Caco-2 (cell line): Measurements from ENCODE around the gene NFAT5. TPM values are rescaled to one million over a fixed set of nuclear protein-coding genes. Genes with fewer than 3 reads are reported as not detected.

ENCODE experiments used
- BruUV-seq: library from RNA; stranded (reverse); fragments of 400-500 nt; replicated peaks from 2 replicates; lab custom pipeline; 2021; lab: Mats Ljungman, UMichigan
- CTCF ChIA-PET: fragments of 300-600 bp; sonication (Branson Sonifier 250); formaldehyde crosslinking; loops from one replicate; lab custom pipeline; 2022; ENCODE audit warnings: antibody characterized with exemption; lab: Charles Lee
- POLR2A ChIA-PET: fragments of 300-600 bp; sonication (Branson Sonifier 250); formaldehyde crosslinking; loops from one replicate; lab custom pipeline; 2022; ENCODE audit warnings: antibody characterized with exemption; lab: Charles Lee
- DNase-seq, 2 experiments: peaks; one replicate each; pipeline versions ENCODE4 v3.0.0 to v3.0.0-alpha.2; 2020 to 2022
- H3K27me3 ChIP-seq: replicated peaks from 2 replicates; pipeline ENCODE4 v1.6.0; 2011; ENCODE audit warnings: low read length; ENCODE audit not compliant: control insufficient read depth, insufficient read depth
- H3K36me3 ChIP-seq: 2 replicates; pipeline ENCODE4 v1.5.1; 2011; ENCODE audit warnings: low read length; ENCODE audit not compliant: control insufficient read depth, insufficient read depth
- H3K4me1 ChIP-seq: fragments of 250-450 bp; sonication (Bioruptor Pico); 2 replicates; pipeline ENCODE4 v1.5.1; 2020; ENCODE audit warnings: mild to moderate bottlenecking
- H3K4me3 ChIP-seq: 2 replicates; pipeline ENCODE4 v1.5.1; 2011; ENCODE audit warnings: low read depth, mild to moderate bottlenecking, control low read depth, low read length
- H3K9me3 ChIP-seq: fragments of 250-450 bp; sonication (Bioruptor Pico); 2 replicates; pipeline ENCODE4 v1.5.1; 2020; ENCODE audit warnings: mild to moderate bottlenecking, moderate library complexity
- H3K27ac Mint-ChIP-seq: one replicate; pipeline ENCODE4 v1.8.0; 2022; ENCODE audit warnings: mixed read lengths; ENCODE audit not compliant: unreplicated experiment
- H3K27me3 Mint-ChIP-seq: one replicate; pipeline ENCODE4 v1.8.0; 2022; ENCODE audit warnings: mixed read lengths; ENCODE audit not compliant: insufficient read depth, unreplicated experiment
- H3K36me3 Mint-ChIP-seq: one replicate; pipeline ENCODE4 v1.8.0; 2022; ENCODE audit warnings: mild to moderate bottlenecking, mixed read lengths; ENCODE audit not compliant: insufficient read depth, unreplicated experiment
- H3K4me1 Mint-ChIP-seq: one replicate; pipeline ENCODE4 v1.8.0; 2022; ENCODE audit warnings: low read depth, mixed read lengths; ENCODE audit not compliant: unreplicated experiment
- H3K4me3 Mint-ChIP-seq: one replicate; pipeline ENCODE4 v1.8.0; 2022; ENCODE audit warnings: mild to moderate bottlenecking, moderate library complexity, mixed read lengths; ENCODE audit not compliant: unreplicated experiment
- H3K9me3 Mint-ChIP-seq: one replicate; pipeline ENCODE4 v1.8.0; 2022; ENCODE audit warnings: mixed read lengths; ENCODE audit not compliant: unreplicated experiment
- intact Hi-C: fragments of 100-400 bp; cut with micrococcal nuclease; formaldehyde crosslinking; loops from one replicate; pipeline ENCODE4 v1.10.0; 2022; ENCODE audit not compliant: unreplicated experiment
- total RNA-seq: library from RNA; stranded (reverse); gene quantifications from 2 replicates; pipeline ENCODE4 v1.2.3, GENCODE V29; 2022
- TF ChIP-seq, protein P1 (sequence below), 2 experiments: fragments of 200-600 bp in 1 of 2; IDR thresholded peaks; 1 replicate in 1 of 2; 2 replicates in 1 of 2; pipeline versions ENCODE4 v1.5.1 to v1.8.0; 2011 to 2022; ENCODE audit warnings: antibody characterized with exemption in 1 of 2, control low read depth in 1 of 2, inconsistent platforms in 1 of 2, low read depth in 1 of 2, low read length in 1 of 2, mild to moderate bottlenecking in 1 of 2, moderate library complexity in 1 of 2; ENCODE audit not compliant: insufficient read depth in 1 of 2, severe bottlenecking in 1 of 2, unreplicated experiment in 1 of 2

Gene NFAT5
- total RNA-seq, 1 experiment from 2014 or later: 87.6 TPM

DNA sequence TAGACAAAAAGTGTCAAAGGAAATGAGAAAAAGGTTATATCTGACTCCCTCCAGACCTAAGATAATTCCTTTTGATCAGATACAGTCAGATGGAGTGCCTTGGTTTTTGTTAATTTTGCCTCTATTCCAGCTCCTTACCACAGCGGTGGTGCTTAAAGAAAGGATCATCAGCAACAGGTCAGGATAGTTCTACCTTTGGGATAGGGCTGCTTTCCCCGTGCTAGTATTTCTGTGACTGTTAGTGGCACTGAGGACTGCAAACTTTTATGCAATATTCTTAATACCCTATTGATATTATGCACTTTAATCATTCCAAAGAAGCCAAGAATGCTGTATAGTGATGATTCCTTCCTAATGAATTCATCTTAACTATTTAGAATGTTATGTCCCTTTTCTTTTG lies 136.1 kb downstream of the NFAT5 start:
- 0 out of 2 replicates have a peak, but pooled peaks cover 2% of the 10 kb centered on the region for H3K36me3 ChIP-seq
- Mint-ChIP-seq H3K4me1 (peaks cover 12% of the 10 kb centered on the region), H3K4me3 (no peak overlapping the region), H3K27ac (no peak overlapping the region), H3K36me3 (peaks cover 77% of the 10 kb centered on the region), H3K9me3 (no peaks in the 10 kb centered on the region), H3K27me3 (no peaks in the 10 kb centered on the region)
- no peak for DNase-seq
- no peaks in the 10 kb centered on the region for H3K27me3 ChIP-seq
- no peak overlapping the region for H3K4me3 ChIP-seq
- peaks cover 7% of the 10 kb centered on the region for H3K4me1 ChIP-seq
- CTCF ChIA-PET: no interaction called here
- intact Hi-C loops: no loop called here
- TF ChIP-seq, protein P1, sequence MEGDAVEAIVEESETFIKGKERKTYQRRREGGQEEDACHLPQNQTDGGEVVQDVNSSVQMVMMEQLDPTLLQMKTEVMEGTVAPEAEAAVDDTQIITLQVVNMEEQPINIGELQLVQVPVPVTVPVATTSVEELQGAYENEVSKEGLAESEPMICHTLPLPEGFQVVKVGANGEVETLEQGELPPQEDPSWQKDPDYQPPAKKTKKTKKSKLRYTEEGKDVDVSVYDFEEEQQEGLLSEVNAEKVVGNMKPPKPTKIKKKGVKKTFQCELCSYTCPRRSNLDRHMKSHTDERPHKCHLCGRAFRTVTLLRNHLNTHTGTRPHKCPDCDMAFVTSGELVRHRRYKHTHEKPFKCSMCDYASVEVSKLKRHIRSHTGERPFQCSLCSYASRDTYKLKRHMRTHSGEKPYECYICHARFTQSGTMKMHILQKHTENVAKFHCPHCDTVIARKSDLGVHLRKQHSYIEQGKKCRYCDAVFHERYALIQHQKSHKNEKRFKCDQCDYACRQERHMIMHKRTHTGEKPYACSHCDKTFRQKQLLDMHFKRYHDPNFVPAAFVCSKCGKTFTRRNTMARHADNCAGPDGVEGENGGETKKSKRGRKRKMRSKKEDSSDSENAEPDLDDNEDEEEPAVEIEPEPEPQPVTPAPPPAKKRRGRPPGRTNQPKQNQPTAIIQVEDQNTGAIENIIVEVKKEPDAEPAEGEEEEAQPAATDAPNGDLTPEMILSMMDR (IDR thresholded peaks at IDR 0.05; ENCODE audit: insufficient read depth in 1 of 2, low read depth in 1 of 2, low read length in 1 of 2, severe bottlenecking in 1 of 2, unreplicated experiment in 1 of 2): no peak
- POLR2A ChIA-PET: no interaction called here
- H3K9me3 ChIP-seq: no peaks in the 10 kb centered on the region
- no TSS peak for BruUV-seq

DNA sequence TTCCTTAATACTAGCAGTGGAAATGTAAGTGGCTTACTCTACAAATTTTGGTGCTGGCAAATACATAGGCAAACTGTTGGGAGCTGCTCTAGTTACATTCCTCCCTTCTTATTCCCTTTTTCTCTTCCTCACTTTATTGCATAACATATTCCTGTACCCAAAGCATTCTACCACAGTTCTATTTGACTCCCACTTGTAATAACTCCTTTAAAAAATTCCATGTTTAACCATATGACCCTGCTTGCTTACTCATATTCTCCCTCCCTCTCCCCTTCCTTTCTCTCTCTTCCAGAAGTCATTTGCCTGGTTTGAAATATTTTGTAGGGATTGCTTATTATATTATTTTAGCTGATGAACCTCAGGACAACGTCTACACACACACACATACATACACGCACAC lies 137.9 kb downstream of the NFAT5 start:
- Histone ChIP-seq H3K4me1 (peaks cover 7% of the 10 kb centered on the region), H3K9me3 (no peaks in the 10 kb centered on the region), H3K4me3 (no peak overlapping the region), H3K27me3 (no peaks in the 10 kb centered on the region), H3K36me3 (peaks cover 1% of the 10 kb centered on the region; the same call in 1 of the 2 replicates)
- intact Hi-C loops: no loop called here
- no peak overlapping the region for H3K4me3 Mint-ChIP-seq
- POLR2A ChIA-PET: no interaction called here
- H3K9me3 Mint-ChIP-seq: no peaks in the 10 kb centered on the region
- CTCF ChIA-PET: no interaction called here
- TF ChIP-seq, protein P1 (IDR thresholded peaks at IDR 0.05; ENCODE audit: insufficient read depth in 1 of 2, low read depth in 1 of 2, low read length in 1 of 2, severe bottlenecking in 1 of 2, unreplicated experiment in 1 of 2): no peak
- no peak for DNase-seq
- H3K27ac Mint-ChIP-seq: no peak overlapping the region
- BruUV-seq: no TSS peak
- H3K36me3 Mint-ChIP-seq: peaks cover 77% of the 10 kb centered on the region
- H3K4me1 Mint-ChIP-seq: peaks cover 13% of the 10 kb centered on the region
- H3K27me3 Mint-ChIP-seq: no peaks in the 10 kb centered on the region

- H3K9me3 ChIP-seq: no peaks in the 10 kb centered on the region
- Mint-ChIP-seq H3K27ac (no peak overlapping the region), H3K9me3 (no peaks in the 10 kb centered on the region), H3K4me3 (no peak overlapping the region), H3K36me3 (peaks cover 82% of the 10 kb centered on the region), H3K27me3 (no peaks in the 10 kb centered on the region), H3K4me1 (peaks cover 13% of the 10 kb centered on the region)
- DNase-seq: no peak
- BruUV-seq: no TSS peak
- H3K4me3 ChIP-seq: no peak overlapping the region
- TF ChIP-seq, protein P1 (IDR thresholded peaks at IDR 0.05; ENCODE audit: insufficient read depth in 1 of 2, low read depth in 1 of 2, low read length in 1 of 2, severe bottlenecking in 1 of 2, unreplicated experiment in 1 of 2): no peak
- POLR2A ChIA-PET: no interaction called here
- intact Hi-C loops: no loop called here
- no peaks in the 10 kb centered on the region for H3K27me3 ChIP-seq
- CTCF ChIA-PET: interaction anchor here (1.5 kb wide), 1 partner anchor 48 kb away, joined by 4 read pairs; the partner anchor contains the start of gene NOB1
- peaks cover 4% of the 10 kb centered on the region for H3K36me3 ChIP-seq
- H3K4me1 ChIP-seq: peaks cover 7% of the 10 kb centered on the region
Measured at GRCh38 chr16:69706256-69706974, 140.6 kb downstream of the NFAT5 start.
